Gastroesophageal sphincter (tissue), 3 donors: Measurements from ENCODE around the gene ZNF644.

Source experiments
- EP300 ChIP-seq: sonication (generic); formaldehyde crosslinking; IDR thresholded peaks from one replicate; pipeline ENCODE4 v1.6.1; 2017; ENCODE audit warnings: antibody characterized with exemption, mild to moderate bottlenecking
- POLR2A ChIP-seq, 2 donors: fragments of 450-650 bp; IDR thresholded peaks; one replicate each; pipeline ENCODE4 v1.6.1; 2017; ENCODE audit warnings: antibody characterized with exemption in 2 of 2, mild to moderate bottlenecking in 2 of 2, moderate library complexity in 1 of 2
- POLR2AphosphoS5 ChIP-seq: sonication (generic); formaldehyde crosslinking; IDR thresholded peaks from one replicate; pipeline ENCODE4 v1.6.1; 2017; ENCODE audit warnings: antibody characterized with exemption
- TF ChIP-seq, protein P1 (sequence below), 4 experiments: fragments of 200-600 bp in 2 of 4; fragments of 450-650 bp in 2 of 4; sonication (generic) in 1 of 4; IDR thresholded peaks; one replicate each; pipeline ENCODE4 v1.5.1; 2017 to 2019; ENCODE audit warnings: antibody characterized with exemption in 4 of 4, mild to moderate bottlenecking in 2 of 4, moderate library complexity in 2 of 4

DNA sequence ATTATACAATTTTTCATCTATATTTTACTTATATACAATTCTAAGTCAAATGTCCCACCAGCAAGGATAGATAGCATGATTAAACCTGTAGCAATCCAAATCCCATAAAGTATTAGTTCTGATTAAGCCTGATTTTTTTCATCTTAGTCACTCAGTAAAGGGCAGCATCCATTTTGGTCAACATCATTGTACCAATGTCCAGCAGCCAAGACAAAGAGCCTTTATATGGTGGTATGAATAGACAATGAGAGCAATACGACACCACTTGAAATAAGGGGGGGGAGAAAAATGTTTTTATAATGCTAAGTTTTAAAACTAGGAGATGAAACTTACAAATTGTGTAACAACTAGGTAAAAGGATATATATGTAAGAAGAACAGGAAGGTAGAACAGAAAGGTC lies 7.4 kb downstream of the ZNF644 start:
- TF ChIP-seq, protein P1, sequence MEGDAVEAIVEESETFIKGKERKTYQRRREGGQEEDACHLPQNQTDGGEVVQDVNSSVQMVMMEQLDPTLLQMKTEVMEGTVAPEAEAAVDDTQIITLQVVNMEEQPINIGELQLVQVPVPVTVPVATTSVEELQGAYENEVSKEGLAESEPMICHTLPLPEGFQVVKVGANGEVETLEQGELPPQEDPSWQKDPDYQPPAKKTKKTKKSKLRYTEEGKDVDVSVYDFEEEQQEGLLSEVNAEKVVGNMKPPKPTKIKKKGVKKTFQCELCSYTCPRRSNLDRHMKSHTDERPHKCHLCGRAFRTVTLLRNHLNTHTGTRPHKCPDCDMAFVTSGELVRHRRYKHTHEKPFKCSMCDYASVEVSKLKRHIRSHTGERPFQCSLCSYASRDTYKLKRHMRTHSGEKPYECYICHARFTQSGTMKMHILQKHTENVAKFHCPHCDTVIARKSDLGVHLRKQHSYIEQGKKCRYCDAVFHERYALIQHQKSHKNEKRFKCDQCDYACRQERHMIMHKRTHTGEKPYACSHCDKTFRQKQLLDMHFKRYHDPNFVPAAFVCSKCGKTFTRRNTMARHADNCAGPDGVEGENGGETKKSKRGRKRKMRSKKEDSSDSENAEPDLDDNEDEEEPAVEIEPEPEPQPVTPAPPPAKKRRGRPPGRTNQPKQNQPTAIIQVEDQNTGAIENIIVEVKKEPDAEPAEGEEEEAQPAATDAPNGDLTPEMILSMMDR (IDR thresholded peaks at IDR 0.05): no peak
- TF ChIP-seq POLR2AphosphoS5 (peak; percentile 24), POLR2A (IDR thresholded peaks at IDR 0.05) (no peak), EP300 (no peak)
